ENCODE results near the gene TNFSF10. TPM values are rescaled to one million over a fixed set of nuclear protein-coding genes. Genes with fewer than 3 reads are reported as not detected.

TNFSF10 gene
- total and polyA plus RNA-seq, 10 of the 15 experiments (the other 5 are each of a cell fraction or from before 2014, with no cell fraction given), result 2.1 to 12.3 (median 4.4) TPM

DNA sequence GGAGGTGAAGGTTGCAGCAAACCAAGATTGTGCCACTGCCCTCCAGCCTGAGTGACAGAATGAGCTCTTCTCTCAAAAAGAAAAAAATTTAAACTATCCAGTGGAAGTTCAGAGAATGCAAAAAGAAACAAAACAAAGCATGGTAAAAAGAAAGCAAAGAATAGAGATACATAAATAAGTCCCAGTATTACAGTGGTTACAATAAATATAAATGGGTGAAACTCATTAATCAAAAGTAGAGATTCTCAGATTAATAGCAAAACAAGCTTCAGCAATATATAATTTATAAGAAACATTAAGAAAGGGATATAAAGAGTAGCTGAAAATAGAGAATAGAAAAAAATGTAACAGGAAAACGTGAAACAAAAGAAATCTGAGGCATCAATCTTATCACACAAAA is 51.3 kb downstream of the TNFSF10 start:
- ChIA-PET CTCF (interaction anchor here (1.3 kb wide), 1 partner anchor 10 kb away, joined by 6 read pairs; no protein-coding TSS in a partner anchor), SMC1A (ENCODE audit: uncharacterized antibody, unreplicated experiment) (interaction anchor here (0.6 kb wide), 1 partner anchor 16 kb away, joined by 3 read pairs; no protein-coding TSS in a partner anchor), POLR2A (no interaction called here), RAD21 (ENCODE audit: unreplicated experiment) (no interaction called here)
- BruUV-seq (replicated peaks), result no TSS peak
- intact Hi-C loops (cut with micrococcal nuclease; ENCODE audit: unreplicated experiment), result loop anchor here (10.0 kb wide), 1 partner anchor 827 kb away; no protein-coding TSS in a partner anchor
- in situ Hi-C loops (cut with MboI), result no loop called here
- no peak for ATAC-seq
- no peak for FAIRE-seq
- H3K27me3 ChIP-seq (replicated peaks in 1 of 2; ENCODE audit: control insufficient read depth in 2 of 2, insufficient read depth in 2 of 2, low read length in 1 of 2), result no peaks in the 10 kb centered on the region
- no peak for DNase-seq (ENCODE audit: low read depth, low spot score)
- H3K9ac ChIP-seq (ENCODE audit: control insufficient read depth, insufficient read depth, low read length), result no peak overlapping the region
- H3K79me2 ChIP-seq (ENCODE audit: control insufficient read depth, insufficient read depth, low read length), result no peaks in the 10 kb centered on the region
- H3K36me3 ChIP-seq (ENCODE audit: control insufficient read depth in 2 of 2, insufficient read depth in 2 of 2, low read length in 1 of 2), result no peaks in the 10 kb centered on the region
- TF ChIP-seq BCL3 (IDR thresholded peaks at IDR 0.05; ENCODE audit: borderline replicate concordance, insufficient read depth, low read depth, low read length, poor library complexity, severe bottlenecking), result no peak
- TF ChIP-seq, protein P1, sequence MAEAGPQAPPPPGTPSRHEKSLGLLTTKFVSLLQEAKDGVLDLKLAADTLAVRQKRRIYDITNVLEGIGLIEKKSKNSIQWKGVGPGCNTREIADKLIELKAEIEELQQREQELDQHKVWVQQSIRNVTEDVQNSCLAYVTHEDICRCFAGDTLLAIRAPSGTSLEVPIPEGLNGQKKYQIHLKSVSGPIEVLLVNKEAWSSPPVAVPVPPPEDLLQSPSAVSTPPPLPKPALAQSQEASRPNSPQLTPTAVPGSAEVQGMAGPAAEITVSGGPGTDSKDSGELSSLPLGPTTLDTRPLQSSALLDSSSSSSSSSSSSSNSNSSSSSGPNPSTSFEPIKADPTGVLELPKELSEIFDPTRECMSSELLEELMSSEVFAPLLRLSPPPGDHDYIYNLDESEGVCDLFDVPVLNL (IDR thresholded peaks at IDR 0.05; ENCODE audit: low read depth, low read length), result no peak
- no peak for TF ChIP-seq NKRF (conservative IDR thresholded peaks at IDR 0.05)
- TF ChIP-seq CHD1 (IDR thresholded peaks at IDR 0.05; ENCODE audit: low read depth, low read length), result no peak
- no peak for TF ChIP-seq RCOR1 (conservative IDR thresholded peaks at IDR 0.05; ENCODE audit: low read depth, low read length)
- TF ChIP-seq IRF5 (IDR thresholded peaks at IDR 0.05; ENCODE audit: borderline replicate concordance), result no peak
- TF ChIP-seq POLR2AphosphoS2 (IDR thresholded peaks at IDR 0.05; ENCODE audit: low read depth, low read length), result no peak
- TF ChIP-seq ATF7 (IDR thresholded peaks at IDR 0.05; ENCODE audit: low read depth), result no peak
- TF ChIP-seq, protein P2, sequence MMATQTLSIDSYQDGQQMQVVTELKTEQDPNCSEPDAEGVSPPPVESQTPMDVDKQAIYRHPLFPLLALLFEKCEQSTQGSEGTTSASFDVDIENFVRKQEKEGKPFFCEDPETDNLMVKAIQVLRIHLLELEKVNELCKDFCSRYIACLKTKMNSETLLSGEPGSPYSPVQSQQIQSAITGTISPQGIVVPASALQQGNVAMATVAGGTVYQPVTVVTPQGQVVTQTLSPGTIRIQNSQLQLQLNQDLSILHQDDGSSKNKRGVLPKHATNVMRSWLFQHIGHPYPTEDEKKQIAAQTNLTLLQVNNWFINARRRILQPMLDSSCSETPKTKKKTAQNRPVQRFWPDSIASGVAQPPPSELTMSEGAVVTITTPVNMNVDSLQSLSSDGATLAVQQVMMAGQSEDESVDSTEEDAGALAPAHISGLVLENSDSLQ (IDR thresholded peaks at IDR 0.05), result no peak
- TF ChIP-seq ESRRA (IDR thresholded peaks at IDR 0.05; ENCODE audit: low read length), result no peak
- TF ChIP-seq HCFC1 (IDR thresholded peaks at IDR 0.05; ENCODE audit: low read length), result no peak
- no peak for TF ChIP-seq ZBED1 (IDR thresholded peaks at IDR 0.05; ENCODE audit: borderline replicate concordance)
- no peak for TF ChIP-seq GABPA (IDR thresholded peaks at IDR 0.05; ENCODE audit: low read depth)
- TF ChIP-seq CHD4 (IDR thresholded peaks at IDR 0.05), result no peak
- TF ChIP-seq NFXL1 (IDR thresholded peaks at IDR 0.05; ENCODE audit: borderline replicate concordance), result no peak
- TF ChIP-seq BRCA1 (IDR thresholded peaks at IDR 0.05; ENCODE audit: low read depth, low read length), result no peak
- no peak for TF ChIP-seq STAT1 (conservative IDR thresholded peaks at IDR 0.05)
- H3K9me3 ChIP-seq (replicated peaks; ENCODE audit: control insufficient read depth, insufficient read depth, low read length), result no peaks in the 10 kb centered on the region
- H3K4me1 ChIP-seq (ENCODE audit: control insufficient read depth, insufficient read depth, low read length), result no peaks in the 10 kb centered on the region
- no peak overlapping the region for H3K4me2 ChIP-seq (ENCODE audit: control insufficient read depth, insufficient read depth)
- no peak overlapping the region for H2AFZ ChIP-seq (ENCODE audit: control insufficient read depth, low read depth, low read length)
- H4K20me1 ChIP-seq (ENCODE audit: control insufficient read depth, insufficient read depth), result no peaks in the 10 kb centered on the region
- H3K27ac ChIP-seq (ENCODE audit: control insufficient read depth, insufficient read depth), result no peak overlapping the region
- 0% methylated on average over 1 of the region's 1 CpG for whole genome bisulfite sequencing (ENCODE audit: insufficient coverage, insufficient replicate concordance, low lambda C conversion rate, missing lambda C conversion rate)
- H3K4me3 ChIP-seq, result no peak overlapping the region

All from GM12878 (cell line).